SK-MEL-5 (cell line): ENCODE data around the gene TFF3. TPM values are rescaled to one million over a fixed set of nuclear protein-coding genes. Genes with fewer than 3 reads are reported as not detected.

ENCODE experiments used
- DNase-seq: peaks from one replicate; pipeline ENCODE4 v3.0.0-alpha.2; 2016; ENCODE audit warnings: low read depth, low spot score
- in situ Hi-C: cut with HindIII; loops from 2 replicates; pipeline ENCODE4 v1.10.0; 2016; ENCODE audit warnings: low sequenced_read_pairs, high pct_unique_total_duplicates, low pct_unique_long_range_greater_than_20kb
- total RNA-seq: library from RNA; depleted of rRNA; stranded (reverse); fragments of >200 nt; shearing (Covaris generic); gene quantifications from 2 replicates; pipeline ENCODE4 v1.2.3, GENCODE V29; 2014

TFF3 gene
- total RNA-seq, 1 experiment from 2014 or later = 0.16 TPM

- in situ Hi-C loops = no loop called here
- DNase-seq = no peak
These were observed 34.5 kb upstream of the TFF3 start for GRCh38 chr21:42349420-42350317.

- DNase-seq = no peak
- in situ Hi-C loops = no loop called here
These were observed 33.6 kb upstream of the TFF3 start for GRCh38 chr21:42348762-42349161.

GRCh38 chr21:42347601-42348327 is 32.6 kb upstream of the TFF3 start:
- in situ Hi-C loops = no loop called here
- DNase-seq = no peak

- in situ Hi-C loops = no loop called here
- no peak for DNase-seq
These were observed 31.8 kb upstream of the TFF3 start for GRCh38 chr21:42346866-42347600.

GRCh38 chr21:42346441-42346840 is 31.2 kb upstream of the TFF3 start:
- in situ Hi-C loops = no loop called here
- no peak for DNase-seq

GRCh38 chr21:42344631-42345030 is 29.4 kb upstream of the TFF3 start:
- DNase-seq = peak; percentile 37
- in situ Hi-C loops = no loop called here

GRCh38 chr21:42343963-42344510 is 28.8 kb upstream of the TFF3 start:
- DNase-seq = no peak
- in situ Hi-C loops = no loop called here

- in situ Hi-C loops = no loop called here
- DNase-seq = no peak
These were observed 28.3 kb upstream of the TFF3 start for GRCh38 chr21:42343556-42343955.

GRCh38 chr21:42343101-42343500 is 27.9 kb upstream of the TFF3 start:
- no peak for DNase-seq
- in situ Hi-C loops = no loop called here

GRCh38 chr21:42341776-42342542 is 26.8 kb upstream of the TFF3 start:
- DNase-seq = no peak
- in situ Hi-C loops = no loop called here

- DNase-seq = no peak
- in situ Hi-C loops = no loop called here
These were observed 25.2 kb upstream of the TFF3 start for GRCh38 chr21:42340187-42341050.

GRCh38 chr21:42338729-42339715 is 23.8 kb upstream of the TFF3 start:
- in situ Hi-C loops = no loop called here
- no peak for DNase-seq

- DNase-seq = peak; percentile 47
- in situ Hi-C loops = no loop called here
These were observed 22.9 kb upstream of the TFF3 start for GRCh38 chr21:42337830-42338728.

GRCh38 chr21:42337276-42337675 is 22.1 kb upstream of the TFF3 start:
- in situ Hi-C loops = no loop called here
- DNase-seq = no peak
